HG03460 (cell line): ENCODE data around the gene POU2F1.
A peak's percentile ranks its signal among the peaks of the same experiment; 100 is the strongest.
"Not testable (repeated sequence)": the region's sequence is repeated elsewhere in the genome, so short reads cannot be mapped to it uniquely, and the experiment has no call there.

Experiments
- ATAC-seq: cut with Tn5 transposase; IDR thresholded peaks from one replicate; pipeline ENCODE4 v1.9.1; 2021; ENCODE audit not compliant: unreplicated experiment

The POU2F1 gene

GRCh38 chr1:167305706-167306277 lies 85.1 kb downstream of the POU2F1 start:
- no peak for ATAC-seq

GRCh38 chr1:167310732-167311131 lies 90.0 kb downstream of the POU2F1 start:
- no peak for ATAC-seq

- ATAC-seq = no peak
Observed at GRCh38 chr1:167312871-167313270, 92.2 kb downstream of the POU2F1 start.

- no peak for ATAC-seq
Observed at GRCh38 chr1:167314671-167315070, 94.0 kb downstream of the POU2F1 start.

- no peak for ATAC-seq
Observed at GRCh38 chr1:167317463-167317862, 96.8 kb downstream of the POU2F1 start.

GRCh38 chr1:167319206-167319605 lies 98.5 kb downstream of the POU2F1 start:
- not testable (repeated sequence) for ATAC-seq

- ATAC-seq = no peak
Observed at GRCh38 chr1:167322483-167322882, 101.8 kb downstream of the POU2F1 start.

- no peak for ATAC-seq
Observed at GRCh38 chr1:167325151-167325550, 104.5 kb downstream of the POU2F1 start.

GRCh38 chr1:167328306-167328815 lies 107.7 kb downstream of the POU2F1 start:
- peak; percentile 7 for ATAC-seq

GRCh38 chr1:167328816-167329483 lies 108.3 kb downstream of the POU2F1 start:
- ATAC-seq = peak; percentile 65

- ATAC-seq = no peak
Observed at GRCh38 chr1:167330601-167331293, 110.1 kb downstream of the POU2F1 start.

- no peak for ATAC-seq
Observed at GRCh38 chr1:167331650-167332049, 111.0 kb downstream of the POU2F1 start.

- ATAC-seq = no peak
Observed at GRCh38 chr1:167332503-167332902, 111.8 kb downstream of the POU2F1 start.

- ATAC-seq = no peak
Observed at GRCh38 chr1:167333124-167333523, 112.4 kb downstream of the POU2F1 start.

- ATAC-seq = no peak
Observed at GRCh38 chr1:167333703-167334102, 113.0 kb downstream of the POU2F1 start.

- ATAC-seq = no peak
Observed at GRCh38 chr1:167339405-167339804, 118.7 kb downstream of the POU2F1 start.

- no peak for ATAC-seq
Observed at GRCh38 chr1:167342846-167343245, 122.2 kb downstream of the POU2F1 start.

GRCh38 chr1:167344112-167344511 lies 123.4 kb downstream of the POU2F1 start:
- no peak for ATAC-seq

GRCh38 chr1:167344615-167345385 lies 124.1 kb downstream of the POU2F1 start:
- ATAC-seq = no peak

GRCh38 chr1:167345386-167345733 lies 124.7 kb downstream of the POU2F1 start:
- no peak for ATAC-seq

- ATAC-seq = no peak
Observed at GRCh38 chr1:167357305-167357704, 136.6 kb downstream of the POU2F1 start.
